Kidney epithelial cell (primary cell): ENCODE data around the gene TTLL11. TPM values are rescaled to one million over a fixed set of nuclear protein-coding genes. Genes with fewer than 3 reads are reported as not detected.

Experiments used
- DNase-seq: peaks from one replicate; pipeline ENCODE4 v3.0.0-alpha.2; 2010; ENCODE audit warnings: low read depth
- H3K27me3 ChIP-seq: 2 replicates; pipeline ENCODE4 v1.6.0; 2011; ENCODE audit warnings: low read length; ENCODE audit not compliant: control insufficient read depth, insufficient read depth
- H3K36me3 ChIP-seq: 2 replicates; pipeline ENCODE4 v1.5.1; 2011; ENCODE audit warnings: low read length; ENCODE audit not compliant: control insufficient read depth, insufficient read depth
- H3K4me3 ChIP-seq: 2 replicates; pipeline ENCODE4 v1.5.1; 2011; ENCODE audit warnings: low read depth, mild to moderate bottlenecking, control low read depth, low read length
- CTCF ChIP-seq: IDR thresholded peaks from 2 replicates; pipeline ENCODE4 v1.5.1; 2011; ENCODE audit warnings: mild to moderate bottlenecking, moderate library complexity, low read length, control low read depth, inconsistent platforms; ENCODE audit not compliant: insufficient read depth, poor library complexity, severe bottlenecking
- total RNA-seq: library from RNA; depleted of rRNA; stranded (reverse); fragments of >200 nt; gene quantifications from 2 replicates; pipeline ENCODE4 v1.2.3, GENCODE V29; 2015

TTLL11 gene
- total RNA-seq, 1 donor from 2014 or later: 4.2 TPM

GRCh38 chr9:121889990-121890563 lies 203.0 kb downstream of the TTLL11 start:
- TF ChIP-seq CTCF: no peak
- Histone ChIP-seq H3K27me3 (no peaks in the 10 kb centered on the region), H3K36me3 (no peaks in the 10 kb centered on the region), H3K4me3 (no peak overlapping the region)
- no peak for DNase-seq

GRCh38 chr9:121888438-121888775 lies 204.7 kb downstream of the TTLL11 start:
- Histone ChIP-seq H3K27me3 (no peaks in the 10 kb centered on the region), H3K36me3 (no peaks in the 10 kb centered on the region), H3K4me3 (no peak overlapping the region)
- no peak for TF ChIP-seq CTCF
- DNase-seq: no peak

GRCh38 chr9:121887553-121888437 lies 205.3 kb downstream of the TTLL11 start:
- no peak for TF ChIP-seq CTCF
- H3K27me3 ChIP-seq: no peaks in the 10 kb centered on the region
- no peak overlapping the region for H3K4me3 ChIP-seq
- no peak for DNase-seq
- H3K36me3 ChIP-seq: no peaks in the 10 kb centered on the region

GRCh38 chr9:121886759-121887485 lies 206.2 kb downstream of the TTLL11 start:
- no peak for DNase-seq
- Histone ChIP-seq H3K4me3 (no peak overlapping the region), H3K27me3 (no peaks in the 10 kb centered on the region), H3K36me3 (no peaks in the 10 kb centered on the region)
- no peak for TF ChIP-seq CTCF

GRCh38 chr9:121885345-121885901 lies 207.7 kb downstream of the TTLL11 start:
- no peak for TF ChIP-seq CTCF
- H3K27me3 ChIP-seq: no peaks in the 10 kb centered on the region
- H3K36me3 ChIP-seq: no peaks in the 10 kb centered on the region
- no peak for DNase-seq
- no peak overlapping the region for H3K4me3 ChIP-seq
